ENCODE measurements around the gene CADPS. TPM values are rescaled to one million over a fixed set of nuclear protein-coding genes. Genes with fewer than 3 reads are reported as not detected.

CADPS gene
- total and polyA plus RNA-seq, 8 donors, result 16.1 to 112 (median 26.0) TPM

GRCh38 chr3:62827550-62827949 lies 47.7 kb downstream of the CADPS start:
- no peak for FAIRE-seq
- no peak for TF ChIP-seq CTCF (IDR thresholded peaks at IDR 0.05)
- intact Hi-C loops (cut with DNase I), result no loop called here
- Histone ChIP-seq H3K27ac (no peak overlapping the region), H3K4me3 (no peak overlapping the region), H3K27me3 (no peaks in the 10 kb centered on the region), H3K9me3 (no peaks in the 10 kb centered on the region), H3K36me3 (no peaks in the 10 kb centered on the region), H3K4me1 (no peaks in the 10 kb centered on the region)
- no peak for ATAC-seq
- DNase-seq, result no peak

GRCh38 chr3:62824965-62825592 lies 50.1 kb downstream of the CADPS start:
- H3K4me1 ChIP-seq, result no peaks in the 10 kb centered on the region
- no peak for FAIRE-seq
- DNase-seq, result no peak
- H3K9me3 ChIP-seq, result no peaks in the 10 kb centered on the region
- no peak for ATAC-seq
- no peaks in the 10 kb centered on the region for H3K27me3 ChIP-seq
- H3K27ac ChIP-seq, result no peak overlapping the region
- intact Hi-C loops (cut with DNase I), result no loop called here
- WGBS, 2 donors, result 59 to 67% methylated on average over 6 of the region's 6 CpGs
- no peak for TF ChIP-seq CTCF (IDR thresholded peaks at IDR 0.05)
- no peaks in the 10 kb centered on the region for H3K36me3 ChIP-seq
- no peak overlapping the region for H3K4me3 ChIP-seq

- FAIRE-seq (no peak), DNase-seq (no peak), ATAC-seq (no peak)
- Histone ChIP-seq H3K27ac (no peak overlapping the region), H3K4me1 (no peaks in the 10 kb centered on the region), H3K9me3 (no peaks in the 10 kb centered on the region), H3K27me3 (no peaks in the 10 kb centered on the region), H3K4me3 (no peak overlapping the region), H3K36me3 (no peaks in the 10 kb centered on the region)
- 70 to 74% methylated on average over 6 of the region's 6 CpGs for WGBS, 2 donors
- no peak for TF ChIP-seq CTCF (IDR thresholded peaks at IDR 0.05)
- intact Hi-C loops (cut with DNase I), result no loop called here
These were observed 51.7 kb downstream of the CADPS start for GRCh38 chr3:62823461-62824050.

GRCh38 chr3:62822905-62823304 lies 52.3 kb downstream of the CADPS start:
- Histone ChIP-seq H3K4me3 (no peak overlapping the region), H3K27me3 (no peaks in the 10 kb centered on the region), H3K9me3 (no peaks in the 10 kb centered on the region), H3K4me1 (no peaks in the 10 kb centered on the region), H3K36me3 (no peaks in the 10 kb centered on the region), H3K27ac (no peak overlapping the region)
- TF ChIP-seq CTCF (IDR thresholded peaks at IDR 0.05), result no peak
- ATAC-seq, result no peak
- intact Hi-C loops (cut with DNase I), result no loop called here
- 63 to 75% methylated on average over 1 of the region's 1 CpG for WGBS, 2 donors
- DNase-seq, result no peak
- FAIRE-seq, result no peak

GRCh38 chr3:62818347-62818746 lies 56.9 kb downstream of the CADPS start:
- no peak overlapping the region for H3K4me3 ChIP-seq
- DNase-seq, result no peak
- FAIRE-seq, result no peak
- TF ChIP-seq CTCF (IDR thresholded peaks at IDR 0.05), result no peak
- H3K9me3 ChIP-seq, result no peaks in the 10 kb centered on the region
- ATAC-seq, result peak in 1 of 4 donors; percentile 37
- no peaks in the 10 kb centered on the region for H3K36me3 ChIP-seq
- no peaks in the 10 kb centered on the region for H3K27me3 ChIP-seq
- 57 to 68% methylated on average over 5 of the region's 5 CpGs for WGBS, 2 donors
- H3K27ac ChIP-seq, result no peak overlapping the region
- peaks cover 0 to 4% (median 0%) of the 10 kb centered on the region in 3 donors for H3K4me1 ChIP-seq
- intact Hi-C loops (cut with DNase I), result no loop called here
